Peyer's patch (tissue), 4 donors: Measurements from ENCODE around the gene PHLDA1.

Source experiments
- POLR2A ChIP-seq, 2 donors: fragments of 450-650 bp; IDR thresholded peaks; one replicate each; pipeline ENCODE4 v1.5.1; 2017; ENCODE audit warnings: antibody characterized with exemption in 2 of 2, mild to moderate bottlenecking in 2 of 2, moderate library complexity in 2 of 2
- TF ChIP-seq, protein P1 (sequence below), 6 experiments: fragments of 450-650 bp in 4 of 6; fragments of 200-600 bp in 2 of 6; sonication (generic) in 1 of 6; IDR thresholded peaks; one replicate each; pipeline ENCODE4 v1.5.1; 2017 to 2019; ENCODE audit warnings: antibody characterized with exemption in 6 of 6, mild to moderate bottlenecking in 3 of 6, moderate library complexity in 1 of 6

DNA sequence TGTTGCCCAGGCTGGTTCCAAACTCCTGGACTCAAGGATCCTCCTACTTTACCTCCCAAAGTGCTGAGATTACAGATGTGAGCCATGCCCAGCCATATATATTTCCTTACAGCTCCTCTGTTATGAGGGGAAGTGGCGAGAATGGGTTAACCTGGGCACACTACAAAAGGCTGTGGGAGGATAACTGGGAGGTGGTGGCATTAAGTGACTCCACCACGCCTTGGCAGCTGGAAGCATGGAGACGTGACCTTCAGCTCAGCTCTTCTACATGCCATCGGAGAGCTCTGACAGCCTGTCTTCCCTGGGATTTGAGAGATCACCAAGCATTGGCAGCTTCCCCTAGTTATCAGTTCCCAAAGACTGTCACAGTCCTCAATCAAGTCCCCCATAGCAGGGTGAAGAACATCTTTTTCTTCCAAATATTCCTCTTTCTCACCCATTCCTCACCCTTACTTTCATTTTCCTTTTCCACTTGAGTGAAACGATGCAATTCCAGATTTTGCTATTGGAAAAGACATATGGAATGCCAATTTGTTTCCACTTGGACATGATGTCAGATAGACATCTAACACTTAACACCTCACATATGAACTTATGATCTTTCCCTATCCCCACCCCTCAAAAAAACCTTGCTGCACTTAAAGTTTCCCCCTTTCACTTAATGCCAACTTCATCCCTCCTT, 48.5 kb downstream of the PHLDA1 start:
- TF ChIP-seq, protein P1, sequence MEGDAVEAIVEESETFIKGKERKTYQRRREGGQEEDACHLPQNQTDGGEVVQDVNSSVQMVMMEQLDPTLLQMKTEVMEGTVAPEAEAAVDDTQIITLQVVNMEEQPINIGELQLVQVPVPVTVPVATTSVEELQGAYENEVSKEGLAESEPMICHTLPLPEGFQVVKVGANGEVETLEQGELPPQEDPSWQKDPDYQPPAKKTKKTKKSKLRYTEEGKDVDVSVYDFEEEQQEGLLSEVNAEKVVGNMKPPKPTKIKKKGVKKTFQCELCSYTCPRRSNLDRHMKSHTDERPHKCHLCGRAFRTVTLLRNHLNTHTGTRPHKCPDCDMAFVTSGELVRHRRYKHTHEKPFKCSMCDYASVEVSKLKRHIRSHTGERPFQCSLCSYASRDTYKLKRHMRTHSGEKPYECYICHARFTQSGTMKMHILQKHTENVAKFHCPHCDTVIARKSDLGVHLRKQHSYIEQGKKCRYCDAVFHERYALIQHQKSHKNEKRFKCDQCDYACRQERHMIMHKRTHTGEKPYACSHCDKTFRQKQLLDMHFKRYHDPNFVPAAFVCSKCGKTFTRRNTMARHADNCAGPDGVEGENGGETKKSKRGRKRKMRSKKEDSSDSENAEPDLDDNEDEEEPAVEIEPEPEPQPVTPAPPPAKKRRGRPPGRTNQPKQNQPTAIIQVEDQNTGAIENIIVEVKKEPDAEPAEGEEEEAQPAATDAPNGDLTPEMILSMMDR (IDR thresholded peaks at IDR 0.05) = no peak
- TF ChIP-seq POLR2A (IDR thresholded peaks at IDR 0.05) = no peak
